HEK293 (cell line): ENCODE measurements around the gene LARGE1.

Experiments
- CTCF ChIA-PET: fragments of 350-600 bp; formaldehyde crosslinking; extraction: SDS; loops from one replicate; lab custom pipeline; 2021; ENCODE audit warnings: antibody characterized with exemption; lab: Yijun Ruan, JAX
- POLR2A ChIA-PET: fragments of 300-600 bp; formaldehyde crosslinking; extraction: SDS; loops from one replicate; lab custom pipeline; 2020; ENCODE audit warnings: antibody characterized with exemption, inconsistent platforms; lab: Yijun Ruan, JAX
- H3K27ac ChIP-seq: fragments of 200-500 bp; sonication (Bioruptor generic); 2 replicates; pipeline ENCODE4 v1.5.1; 2014; ENCODE audit warnings: low read depth, low read length, control low read depth, inconsistent platforms; ENCODE audit errors: extremely low read depth
- H3K36me3 ChIP-seq, 2 experiments: fragments of 200-500 bp in 1 of 2; sonication (Bioruptor generic) in 1 of 2; 1 replicate in 1 of 2; 2 replicates in 1 of 2; pipeline ENCODE4 v1.5.1; 2014 to 2017; ENCODE audit warnings: inconsistent platforms in 2 of 2, low read length in 2 of 2; ENCODE audit not compliant: control insufficient read depth in 2 of 2, insufficient read depth in 1 of 2
- H3K4me1 ChIP-seq: fragments of 200-500 bp; sonication (Bioruptor generic); 2 replicates; pipeline ENCODE4 v1.5.1; 2014; ENCODE audit warnings: mild to moderate bottlenecking, low read length, inconsistent platforms; ENCODE audit not compliant: control insufficient read depth, insufficient read depth
- H3K4me3 ChIP-seq: 2 replicates; pipeline ENCODE4 v1.5.1; 2011; ENCODE audit warnings: low read depth, mild to moderate bottlenecking, control low read depth, low read length, moderate library complexity
- H3K9me3 ChIP-seq: fragments of 200-500 bp; sonication (Bioruptor generic); 2 replicates; pipeline ENCODE4 v1.5.1; 2014; ENCODE audit warnings: low read depth, low read length, inconsistent platforms; ENCODE audit not compliant: control insufficient read depth, insufficient read depth
- TRIM28 ChIP-seq: IDR thresholded peaks from 2 replicates; pipeline ENCODE4 v1.6.1; 2011; ENCODE audit warnings: low read length, control low read depth, borderline replicate concordance
- ZBTB8A ChIP-seq: fragments of 450-650 bp; formaldehyde crosslinking; IDR thresholded peaks from 2 replicates; pipeline ENCODE4 v1.5.1; 2016; ENCODE audit warnings: missing biosample characterization, missing genetic modification characterization
- ZFP37 ChIP-seq: fragments of 450-650 bp; formaldehyde crosslinking; IDR thresholded peaks from 2 replicates; pipeline ENCODE4 v1.5.1; 2016; ENCODE audit warnings: missing biosample characterization, missing genetic modification characterization
- ZIC2 ChIP-seq: fragments of 450-650 bp; formaldehyde crosslinking; IDR thresholded peaks from 2 replicates; pipeline ENCODE4 v1.5.1; 2016; ENCODE audit warnings: missing biosample characterization, missing genetic modification characterization
- ZNF211 ChIP-seq: fragments of 450-650 bp; formaldehyde crosslinking; IDR thresholded peaks from 2 replicates; pipeline ENCODE4 v1.5.1; 2016; ENCODE audit warnings: low read depth, missing biosample characterization, missing genetic modification characterization
- ZNF324 ChIP-seq: fragments of 450-650 bp; formaldehyde crosslinking; IDR thresholded peaks from 2 replicates; pipeline ENCODE4 v1.5.1; 2016; ENCODE audit warnings: missing biosample characterization, missing genetic modification characterization
- ZNF350 ChIP-seq: fragments of 450-650 bp; formaldehyde crosslinking; IDR thresholded peaks from 2 replicates; pipeline ENCODE4 v1.5.0; 2017; ENCODE audit warnings: missing biosample characterization, mild to moderate bottlenecking, missing genetic modification characterization
- ZNF561 ChIP-seq: fragments of 450-650 bp; IDR thresholded peaks from 2 replicates; pipeline ENCODE4 v1.5.1; 2018; ENCODE audit warnings: missing biosample characterization, missing genetic modification characterization, borderline replicate concordance
- ZNF621 ChIP-seq: fragments of 450-650 bp; formaldehyde crosslinking; IDR thresholded peaks from 2 replicates; pipeline ENCODE4 v1.5.1; 2017; ENCODE audit warnings: missing biosample characterization, missing genetic modification characterization
- ZNF626 ChIP-seq: fragments of 450-650 bp; sonication (Bioruptor Pico); formaldehyde crosslinking; IDR thresholded peaks from 2 replicates; pipeline ENCODE4 v1.5.1; 2018; ENCODE audit warnings: missing biosample characterization, missing genetic modification characterization, inconsistent platforms
- ZNF791 ChIP-seq: fragments of 450-650 bp; formaldehyde crosslinking; IDR thresholded peaks from 2 replicates; pipeline ENCODE4 v1.5.1; 2016; ENCODE audit warnings: missing biosample characterization, missing genetic modification characterization
- ZNF830 ChIP-seq: fragments of 450-650 bp; IDR thresholded peaks from 2 replicates; pipeline ENCODE4 v1.5.0; 2018; ENCODE audit warnings: missing biosample characterization, missing genetic modification characterization, low read depth, mild to moderate bottlenecking, moderate library complexity
- TF ChIP-seq, protein P1 (sequence below): fragments of 450-650 bp; formaldehyde crosslinking; IDR thresholded peaks from 2 replicates; pipeline ENCODE4 v1.5.1; 2016; ENCODE audit warnings: missing biosample characterization, missing genetic modification characterization, borderline replicate concordance
- TF ChIP-seq, protein P2 (sequence below): fragments of 450-650 bp; formaldehyde crosslinking; optimal IDR thresholded peaks from 2 replicates; pipeline ENCODE3; 2016; ENCODE audit warnings: missing biosample characterization, mild to moderate bottlenecking, missing genetic modification characterization

Gene LARGE1

DNA sequence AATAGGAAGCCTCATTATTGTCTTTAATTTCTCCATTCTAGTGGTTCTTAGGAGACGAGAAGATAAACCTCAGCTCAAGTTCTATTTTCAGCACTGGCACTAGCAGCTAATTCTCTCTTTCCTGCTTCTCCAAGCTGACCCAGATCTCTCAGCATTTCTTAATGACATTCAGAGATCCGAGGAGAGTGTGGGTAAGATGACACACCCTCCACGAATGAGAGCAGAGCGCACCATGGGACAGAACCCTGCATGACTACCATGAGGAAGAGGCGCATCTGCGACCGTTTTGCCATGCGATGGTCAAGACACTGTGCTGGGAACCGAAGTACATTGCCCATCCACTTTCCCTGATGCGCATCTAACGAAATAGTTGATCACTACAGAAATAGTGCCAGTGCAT, 241.8 kb downstream of the LARGE1 start:
- H3K4me3 ChIP-seq = no peak overlapping the region
- POLR2A ChIA-PET = no interaction called here
- TF ChIP-seq ZNF830 (tag by site-specific recombination) = no peak
- TF ChIP-seq ZNF561 (tag by site-specific recombination) = no peak
- no peak for TF ChIP-seq ZNF621 (tag by site-specific recombination)
- no peak for TF ChIP-seq ZNF324
- TF ChIP-seq, protein P1, sequence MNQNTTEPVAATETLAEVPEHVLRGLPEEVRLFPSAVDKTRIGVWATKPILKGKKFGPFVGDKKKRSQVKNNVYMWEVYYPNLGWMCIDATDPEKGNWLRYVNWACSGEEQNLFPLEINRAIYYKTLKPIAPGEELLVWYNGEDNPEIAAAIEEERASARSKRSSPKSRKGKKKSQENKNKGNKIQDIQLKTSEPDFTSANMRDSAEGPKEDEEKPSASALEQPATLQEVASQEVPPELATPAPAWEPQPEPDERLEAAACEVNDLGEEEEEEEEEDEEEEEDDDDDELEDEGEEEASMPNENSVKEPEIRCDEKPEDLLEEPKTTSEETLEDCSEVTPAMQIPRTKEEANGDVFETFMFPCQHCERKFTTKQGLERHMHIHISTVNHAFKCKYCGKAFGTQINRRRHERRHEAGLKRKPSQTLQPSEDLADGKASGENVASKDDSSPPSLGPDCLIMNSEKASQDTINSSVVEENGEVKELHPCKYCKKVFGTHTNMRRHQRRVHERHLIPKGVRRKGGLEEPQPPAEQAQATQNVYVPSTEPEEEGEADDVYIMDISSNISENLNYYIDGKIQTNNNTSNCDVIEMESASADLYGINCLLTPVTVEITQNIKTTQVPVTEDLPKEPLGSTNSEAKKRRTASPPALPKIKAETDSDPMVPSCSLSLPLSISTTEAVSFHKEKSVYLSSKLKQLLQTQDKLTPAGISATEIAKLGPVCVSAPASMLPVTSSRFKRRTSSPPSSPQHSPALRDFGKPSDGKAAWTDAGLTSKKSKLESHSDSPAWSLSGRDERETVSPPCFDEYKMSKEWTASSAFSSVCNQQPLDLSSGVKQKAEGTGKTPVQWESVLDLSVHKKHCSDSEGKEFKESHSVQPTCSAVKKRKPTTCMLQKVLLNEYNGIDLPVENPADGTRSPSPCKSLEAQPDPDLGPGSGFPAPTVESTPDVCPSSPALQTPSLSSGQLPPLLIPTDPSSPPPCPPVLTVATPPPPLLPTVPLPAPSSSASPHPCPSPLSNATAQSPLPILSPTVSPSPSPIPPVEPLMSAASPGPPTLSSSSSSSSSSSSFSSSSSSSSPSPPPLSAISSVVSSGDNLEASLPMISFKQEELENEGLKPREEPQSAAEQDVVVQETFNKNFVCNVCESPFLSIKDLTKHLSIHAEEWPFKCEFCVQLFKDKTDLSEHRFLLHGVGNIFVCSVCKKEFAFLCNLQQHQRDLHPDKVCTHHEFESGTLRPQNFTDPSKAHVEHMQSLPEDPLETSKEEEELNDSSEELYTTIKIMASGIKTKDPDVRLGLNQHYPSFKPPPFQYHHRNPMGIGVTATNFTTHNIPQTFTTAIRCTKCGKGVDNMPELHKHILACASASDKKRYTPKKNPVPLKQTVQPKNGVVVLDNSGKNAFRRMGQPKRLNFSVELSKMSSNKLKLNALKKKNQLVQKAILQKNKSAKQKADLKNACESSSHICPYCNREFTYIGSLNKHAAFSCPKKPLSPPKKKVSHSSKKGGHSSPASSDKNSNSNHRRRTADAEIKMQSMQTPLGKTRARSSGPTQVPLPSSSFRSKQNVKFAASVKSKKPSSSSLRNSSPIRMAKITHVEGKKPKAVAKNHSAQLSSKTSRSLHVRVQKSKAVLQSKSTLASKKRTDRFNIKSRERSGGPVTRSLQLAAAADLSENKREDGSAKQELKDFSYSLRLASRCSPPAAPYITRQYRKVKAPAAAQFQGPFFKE = no peak
- TF ChIP-seq TRIM28 = no peak
- no peak for TF ChIP-seq ZNF211
- CTCF ChIA-PET = no interaction called here
- H3K36me3 ChIP-seq = no peaks in the 10 kb centered on the region
- H3K27ac ChIP-seq = no peak overlapping the region
- H3K4me1 ChIP-seq = no peaks in the 10 kb centered on the region
- H3K9me3 ChIP-seq = no peaks in the 10 kb centered on the region

DNA sequence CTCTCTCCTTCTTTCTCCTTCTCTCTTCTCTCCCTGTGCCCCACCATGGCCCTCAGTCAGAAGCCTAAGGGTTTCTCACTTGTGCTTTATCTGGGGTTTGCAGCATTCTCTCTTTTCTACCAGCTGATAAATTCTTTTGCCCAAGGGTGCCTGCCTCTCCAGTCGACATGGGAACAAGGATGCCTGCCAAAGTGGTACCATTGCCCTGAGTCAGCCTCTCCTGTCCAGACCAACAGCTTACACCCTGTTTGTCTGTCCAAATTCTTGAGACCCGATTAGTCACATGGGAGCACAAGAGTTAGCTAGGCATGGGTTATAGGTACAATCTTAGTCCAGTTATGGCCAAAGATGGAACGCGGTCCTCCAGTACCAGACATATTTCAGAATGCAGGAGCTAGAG, 242.7 kb downstream of the LARGE1 start:
- ChIA-PET POLR2A (interaction anchor here (0.5 kb wide), 1 partner anchor 691 kb away, joined by 3 read pairs; no protein-coding TSS in a partner anchor), CTCF (interaction anchor here (0.6 kb wide), 1 partner anchor 18 kb away, joined by 3 read pairs; no protein-coding TSS in a partner anchor)

DNA sequence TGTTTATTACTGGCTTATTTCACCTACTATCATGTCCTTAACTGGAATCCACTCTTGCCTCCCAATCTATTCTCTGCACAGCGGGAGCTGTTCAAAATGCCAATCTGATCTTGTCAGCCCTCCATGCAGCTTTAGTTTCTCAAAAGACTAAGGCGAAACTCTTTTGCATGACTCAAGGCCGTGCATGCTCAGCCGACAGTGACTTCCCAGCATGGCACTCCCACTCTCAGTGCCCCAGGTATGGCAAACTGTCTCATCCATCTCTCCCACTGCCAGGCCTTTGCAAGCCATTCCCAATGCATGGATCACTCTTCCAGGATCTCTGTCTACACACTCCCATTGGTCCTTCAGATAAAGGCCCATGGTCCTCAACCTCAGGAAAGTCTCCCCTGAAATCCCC, 245.9 kb downstream of the LARGE1 start:
- ChIA-PET CTCF (interaction anchor here (0.7 kb wide), 1 partner anchor 248 kb away, joined by 3 read pairs; no protein-coding TSS in a partner anchor), POLR2A (interaction anchor here (0.5 kb wide), 1 partner anchor 8 kb away, joined by 3 read pairs; no protein-coding TSS in a partner anchor)
- TF ChIP-seq ZFP37 (tag by site-specific recombination) (no peak), ZIC2 (no peak), ZNF791 (tag by site-specific recombination) (no peak), ZNF350 (tag by site-specific recombination) (no peak)
- TF ChIP-seq, protein P2, sequence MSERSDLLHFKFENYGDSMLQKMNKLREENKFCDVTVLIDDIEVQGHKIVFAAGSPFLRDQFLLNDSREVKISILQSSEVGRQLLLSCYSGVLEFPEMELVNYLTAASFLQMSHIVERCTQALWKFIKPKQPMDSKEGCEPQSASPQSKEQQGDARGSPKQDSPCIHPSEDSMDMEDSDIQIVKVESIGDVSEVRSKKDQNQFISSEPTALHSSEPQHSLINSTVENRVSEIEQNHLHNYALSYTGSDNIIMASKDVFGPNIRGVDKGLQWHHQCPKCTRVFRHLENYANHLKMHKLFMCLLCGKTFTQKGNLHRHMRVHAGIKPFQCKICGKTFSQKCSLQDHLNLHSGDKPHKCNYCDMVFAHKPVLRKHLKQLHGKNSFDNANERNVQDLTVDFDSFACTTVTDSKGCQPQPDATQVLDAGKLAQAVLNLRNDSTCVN (tag by site-specific recombination) = no peak
- Histone ChIP-seq H3K4me1 (no peaks in the 10 kb centered on the region), H3K9me3 (no peaks in the 10 kb centered on the region), H3K36me3 (no peaks in the 10 kb centered on the region), H3K27ac (no peak overlapping the region), H3K4me3 (no peak overlapping the region)

More for the DNA sequence above, 242.7 kb downstream of the LARGE1 start:
- Histone ChIP-seq H3K27ac (no peak overlapping the region), H3K9me3 (no peaks in the 10 kb centered on the region), H3K4me3 (no peak overlapping the region), H3K4me1 (no peaks in the 10 kb centered on the region), H3K36me3 (no peaks in the 10 kb centered on the region)
- no peak for TF ChIP-seq ZNF626 (tag by site-specific recombination)
- TF ChIP-seq ZBTB8A (tag by site-specific recombination) = no peak
